Activated CD8-positive, alpha-beta memory T cell treated with anti-CD3 and anti-CD28 coated beads for 4 hours (primary cell): ENCODE measurements around the gene LBHD2.

Experiments
- DNase-seq, 2 donors: peaks; one replicate each; pipeline ENCODE4 v3.0.0-alpha.2; 2020; ENCODE audit warnings: low read depth in 2 of 2

The LBHD2 gene

DNA sequence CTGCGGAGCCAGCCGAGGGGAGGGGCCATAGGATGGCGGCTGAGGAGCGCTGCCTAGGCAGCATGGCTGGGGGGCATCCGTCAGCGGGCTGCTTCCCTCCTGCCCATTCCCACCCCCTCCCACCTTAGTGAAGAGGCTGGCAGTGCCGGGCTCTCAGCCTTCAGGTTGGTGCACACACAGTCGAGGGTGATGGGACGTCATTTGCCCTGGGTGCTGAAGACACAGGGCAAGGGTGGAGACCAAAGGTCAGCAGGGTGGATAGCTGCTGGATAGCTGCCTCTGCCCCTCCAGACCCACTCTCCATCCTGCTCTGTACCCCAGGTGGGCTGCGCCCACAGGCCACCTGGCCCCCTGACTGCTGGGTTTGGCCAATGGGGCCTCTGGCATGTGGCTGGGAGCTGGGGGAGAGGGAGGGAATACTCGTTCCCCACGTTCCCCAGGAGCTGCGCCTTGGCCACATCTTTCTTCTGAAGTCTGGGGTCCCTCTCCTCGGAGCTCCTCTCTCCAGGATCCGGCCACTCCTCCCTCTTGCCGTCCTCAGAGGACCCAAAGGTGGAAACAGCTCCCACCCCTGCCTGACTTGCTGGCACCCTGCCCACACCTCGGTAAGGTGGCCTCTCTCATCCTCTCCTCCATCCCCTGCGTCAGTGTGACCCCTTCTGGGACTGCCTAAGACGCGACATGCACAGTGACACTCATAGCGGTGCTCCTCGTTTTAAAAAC is 15.5 kb upstream of the LBHD2 start:
- no peak for DNase-seq

DNA sequence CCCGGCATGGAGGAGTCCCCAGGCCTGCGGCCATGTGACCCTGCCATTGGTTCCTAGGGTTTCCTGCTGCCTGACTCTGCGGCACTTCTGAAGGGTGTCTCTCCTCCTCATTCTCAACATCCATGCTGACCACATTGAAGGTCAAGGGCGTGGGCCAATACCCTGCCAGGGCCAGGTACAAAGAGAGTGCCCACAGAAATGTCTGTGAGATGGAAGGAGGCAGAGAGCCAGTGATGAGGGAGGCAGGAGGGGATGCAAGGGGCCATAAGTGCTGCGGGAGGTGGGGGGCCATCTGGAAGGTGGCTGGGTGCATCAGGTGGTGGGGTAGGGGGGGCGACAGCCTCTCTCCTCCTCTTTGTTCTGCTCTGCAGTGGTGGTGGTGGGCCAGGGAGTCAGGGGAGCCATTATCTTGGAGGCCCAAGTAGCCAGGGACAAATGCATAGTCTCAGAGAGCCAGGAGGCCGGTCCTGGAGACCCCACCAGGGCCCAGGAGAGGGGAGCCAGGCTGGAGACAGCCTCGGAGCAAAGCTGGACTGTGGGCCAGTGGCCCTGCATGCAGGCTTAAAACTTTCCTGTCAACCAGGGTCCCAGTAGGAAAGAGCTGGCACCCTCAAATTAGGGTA is 13.6 kb upstream of the LBHD2 start:
- DNase-seq = no peak

DNA sequence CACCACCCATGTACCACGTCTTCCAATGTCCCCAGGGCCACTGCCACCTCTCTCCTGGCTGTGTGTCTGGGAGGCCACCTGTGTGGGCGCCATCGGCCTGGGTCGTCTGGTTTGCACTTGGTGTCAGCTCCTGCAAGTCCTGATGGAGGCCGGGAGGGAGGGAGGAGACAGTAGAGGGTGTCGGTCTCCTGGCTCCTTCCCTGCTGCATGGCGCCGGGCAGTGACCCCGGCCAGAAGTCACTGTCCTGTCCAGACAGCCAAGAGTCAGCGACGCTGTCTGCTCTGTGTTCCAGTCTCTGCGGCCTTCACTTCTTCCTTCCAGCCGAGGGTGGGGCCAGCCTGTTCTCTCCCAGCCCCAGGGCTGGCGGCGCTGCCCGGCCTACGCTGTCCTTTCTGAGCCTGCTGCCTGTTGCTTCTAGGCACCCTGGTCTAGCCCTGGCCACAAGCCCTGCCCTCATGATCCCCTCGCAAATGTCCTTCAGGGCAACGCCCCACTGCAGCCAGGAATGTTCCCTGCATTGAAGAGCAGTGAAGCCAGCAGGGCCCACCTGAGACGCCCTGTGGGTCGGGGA is 13.0 kb upstream of the LBHD2 start:
- DNase-seq = no peak

DNA sequence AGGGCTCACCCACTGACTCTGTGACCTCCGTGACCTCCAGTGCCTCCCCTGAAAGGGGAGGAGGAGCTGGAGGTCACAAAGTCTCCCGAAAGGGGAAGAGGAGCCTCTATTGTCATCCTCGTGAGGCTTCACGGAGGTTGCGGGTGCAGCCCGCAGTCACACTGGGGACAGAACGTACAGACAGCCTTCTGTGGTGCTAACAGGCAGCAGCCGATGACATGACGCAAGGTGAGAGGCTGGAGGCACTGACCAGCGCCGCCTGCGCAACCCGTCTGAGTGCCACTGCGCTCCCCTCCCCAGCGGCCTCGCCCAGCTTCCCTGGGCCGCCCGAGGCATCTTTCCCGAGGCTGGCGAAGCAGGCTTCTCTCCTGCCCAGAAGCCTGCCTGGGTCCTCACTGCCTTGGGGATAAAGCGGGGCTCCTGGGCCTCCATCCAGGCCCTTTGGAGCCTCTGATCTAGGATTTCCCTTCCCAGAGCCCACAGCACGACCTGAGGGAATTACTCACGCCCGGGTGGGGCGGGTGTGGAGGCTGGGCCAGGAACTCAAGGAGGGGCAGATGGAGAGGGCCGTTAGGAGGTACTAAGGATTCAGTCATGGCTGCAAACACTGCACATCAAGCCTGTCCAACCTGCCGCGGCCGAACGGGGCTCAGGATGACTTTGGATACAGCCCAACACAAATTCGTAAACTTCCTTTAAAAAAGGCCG is 12.3 kb upstream of the LBHD2 start:
- no peak for DNase-seq

DNA sequence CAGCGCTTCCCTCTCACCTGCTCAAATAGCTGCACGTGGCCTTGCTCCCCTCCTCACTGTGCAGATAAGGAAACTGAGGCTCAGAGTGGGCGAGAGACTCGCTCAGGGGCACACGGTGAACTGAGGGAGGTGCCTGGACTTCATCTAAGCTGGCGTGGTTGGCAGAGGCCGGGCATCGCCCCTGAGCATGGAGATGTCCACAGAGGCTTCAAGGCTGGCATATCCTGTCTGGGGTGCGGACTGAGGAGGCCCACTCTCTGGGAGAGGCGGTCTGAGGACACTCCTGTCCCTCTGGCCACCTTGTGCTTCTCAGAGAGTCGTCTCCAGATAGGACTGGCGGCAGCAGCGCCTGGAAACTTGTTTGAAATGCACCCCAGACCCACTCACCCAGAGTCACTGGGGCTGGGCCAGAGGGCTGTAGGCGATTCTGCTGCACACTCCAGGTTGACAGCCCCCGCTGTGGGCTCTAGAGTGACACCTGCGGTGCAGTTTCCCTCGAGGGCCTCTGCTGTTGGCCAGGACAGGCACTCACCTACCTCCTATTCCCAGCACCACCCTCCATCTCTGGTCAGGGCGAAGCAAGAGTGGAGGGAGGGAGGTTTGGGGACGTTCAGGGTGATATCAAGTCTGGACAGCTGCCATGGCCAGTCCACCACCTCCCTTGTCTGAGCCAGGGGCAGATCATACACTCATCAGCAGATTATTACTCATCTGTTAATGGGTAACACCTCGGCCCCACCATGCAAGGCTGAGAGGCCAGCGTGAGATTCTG is 11.2 kb upstream of the LBHD2 start:
- no peak for DNase-seq

DNA sequence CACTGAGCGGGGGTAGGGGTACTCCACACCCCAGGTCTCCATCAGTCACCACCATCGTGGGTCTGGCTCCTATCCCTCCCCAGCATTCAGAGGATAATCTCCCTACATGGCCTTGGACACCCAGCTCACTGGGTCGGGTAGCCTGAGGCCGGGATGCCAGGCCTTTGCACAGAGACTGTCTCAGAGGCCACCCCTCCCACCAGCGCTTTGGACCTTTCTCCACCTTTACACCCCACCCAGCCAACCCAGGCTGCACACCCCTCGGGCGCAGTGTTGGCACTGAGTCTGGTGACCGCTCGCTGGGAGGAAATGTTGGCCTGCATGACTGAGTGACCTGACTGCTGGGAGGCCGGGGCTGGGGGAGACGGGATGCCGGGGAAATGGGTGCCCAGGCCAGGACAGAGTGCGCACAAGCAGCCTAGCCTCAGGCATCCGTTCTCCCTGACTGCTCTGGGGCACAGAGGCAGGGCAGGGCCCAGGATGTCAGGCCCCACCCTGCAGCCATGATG is 10.6 kb upstream of the LBHD2 start:
- no peak for DNase-seq

DNA sequence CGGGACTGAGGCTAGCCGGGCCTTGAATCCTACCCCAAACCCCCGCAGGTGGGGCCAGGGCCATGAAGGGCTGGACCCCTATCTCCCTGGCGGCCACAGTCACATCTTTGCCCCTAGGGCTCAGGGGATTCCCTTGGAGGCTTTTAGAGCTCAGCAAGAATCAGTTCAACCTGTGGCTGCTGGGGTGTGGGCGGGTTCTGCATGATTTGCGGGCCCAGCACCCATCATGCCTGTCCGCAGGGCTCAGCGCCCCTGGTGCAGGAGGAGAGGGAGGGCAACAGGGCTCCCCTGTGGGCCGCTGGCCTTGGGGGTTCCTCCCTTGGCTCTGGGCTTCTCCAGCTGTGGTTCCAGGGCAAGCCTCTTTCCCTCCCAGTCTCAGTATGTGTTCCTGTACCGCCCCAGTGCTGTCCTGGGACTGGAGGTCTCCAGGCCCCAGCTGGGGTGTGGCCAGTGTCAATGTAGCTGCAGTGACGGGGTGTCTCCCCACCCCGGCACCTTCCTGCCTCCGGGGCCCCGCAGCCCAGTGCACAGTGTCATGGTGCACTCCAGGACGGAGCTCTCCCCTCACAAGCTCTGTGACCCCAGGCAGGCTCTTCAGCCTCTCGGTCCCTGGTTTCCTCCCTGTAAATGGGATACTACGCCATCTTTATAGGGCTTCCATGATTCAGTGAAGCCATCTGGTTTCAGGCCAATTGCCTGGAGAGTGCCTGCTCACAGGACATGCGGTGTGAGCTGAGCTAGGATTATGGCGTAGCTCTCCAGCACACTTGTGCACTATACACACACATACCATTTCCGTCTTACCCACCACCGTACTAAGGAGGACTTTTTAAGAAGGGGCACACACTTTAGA is 9.9 kb upstream of the LBHD2 start:
- no peak for DNase-seq

DNA sequence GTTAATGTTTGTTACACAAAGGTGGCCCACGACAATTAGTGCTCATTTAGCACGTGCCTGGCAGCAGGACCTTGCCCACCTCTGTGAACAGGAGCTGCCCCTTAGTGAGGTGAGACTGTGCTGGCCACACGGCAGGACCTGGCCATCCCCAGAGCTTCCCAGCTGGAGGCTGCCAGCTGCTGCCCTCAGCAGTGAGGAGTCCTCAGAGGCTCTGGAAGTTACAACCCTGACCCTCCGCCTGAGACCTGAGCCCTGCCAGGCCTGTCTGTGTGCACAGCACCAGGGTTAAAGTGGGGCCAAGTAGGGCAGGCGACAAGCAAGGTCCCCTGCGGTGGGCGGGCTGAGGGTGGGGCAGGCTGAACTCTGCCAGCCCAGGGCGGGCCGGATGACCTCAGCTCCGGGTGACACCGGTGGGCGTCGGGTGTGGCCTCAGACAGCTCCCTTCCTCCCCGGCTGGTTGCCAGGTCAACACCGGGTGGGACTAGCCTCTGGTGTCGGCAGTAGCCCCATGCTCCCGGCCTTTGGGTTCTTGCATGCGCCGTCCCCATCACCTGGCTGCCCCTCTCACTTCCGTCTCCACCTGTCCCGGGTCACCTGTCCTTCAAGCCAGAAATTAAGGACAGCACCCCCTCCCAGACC is 9.2 kb upstream of the LBHD2 start:
- DNase-seq = no peak

DNA sequence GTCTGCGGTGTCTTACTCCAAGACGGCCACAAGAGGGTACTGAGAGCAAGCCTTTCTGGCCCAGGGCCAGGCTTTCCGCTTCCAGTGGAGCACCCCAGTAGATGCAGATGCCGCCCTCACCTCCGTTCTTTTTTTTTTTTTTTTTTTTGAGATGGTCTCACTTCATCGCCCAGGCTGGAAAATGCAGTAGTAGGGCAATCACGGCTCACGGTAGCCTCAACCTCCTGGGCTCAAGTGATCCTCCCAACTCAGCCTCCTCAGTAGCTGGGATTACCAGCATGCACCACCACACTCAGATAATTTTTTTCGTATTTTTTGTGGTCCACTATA is 5.6 kb upstream of the LBHD2 start:
- peak; percentile 33 to 45 for DNase-seq

DNA sequence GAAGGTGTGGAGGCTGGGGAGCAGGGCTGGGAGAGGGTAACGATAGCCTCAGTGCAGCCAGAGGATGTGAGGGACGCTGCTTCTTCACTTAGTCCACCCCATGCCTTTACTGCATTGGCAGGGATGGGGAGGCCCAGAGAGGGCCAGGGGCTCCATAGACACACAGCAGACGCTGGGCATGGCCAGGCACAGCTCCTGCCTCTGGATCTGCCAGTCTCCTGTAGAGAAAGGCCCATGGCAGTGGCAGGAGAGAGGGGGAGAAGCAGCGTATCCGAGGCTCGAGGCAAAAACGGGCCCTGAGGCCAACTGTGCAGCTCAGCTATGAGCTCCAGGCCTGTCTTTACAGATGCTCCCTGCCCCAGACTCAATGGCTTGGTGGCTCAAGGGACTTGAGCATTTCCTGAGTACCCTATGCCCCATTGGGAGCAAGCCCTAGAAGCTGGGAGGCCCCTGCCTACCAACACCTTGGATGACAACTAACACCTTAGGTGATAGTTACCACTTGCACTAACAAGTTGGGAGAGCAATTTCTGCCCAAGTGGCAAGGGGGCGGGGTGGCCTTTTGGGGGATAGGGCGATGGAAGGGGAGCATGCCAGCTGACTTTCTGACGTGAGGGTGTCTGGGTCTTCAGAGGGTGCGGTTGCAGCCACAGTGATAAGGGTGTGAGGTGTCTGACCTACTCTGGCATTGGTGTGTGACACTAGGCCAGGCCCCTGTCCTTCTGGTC is 5.0 kb upstream of the LBHD2 start:
- no peak for DNase-seq

DNA sequence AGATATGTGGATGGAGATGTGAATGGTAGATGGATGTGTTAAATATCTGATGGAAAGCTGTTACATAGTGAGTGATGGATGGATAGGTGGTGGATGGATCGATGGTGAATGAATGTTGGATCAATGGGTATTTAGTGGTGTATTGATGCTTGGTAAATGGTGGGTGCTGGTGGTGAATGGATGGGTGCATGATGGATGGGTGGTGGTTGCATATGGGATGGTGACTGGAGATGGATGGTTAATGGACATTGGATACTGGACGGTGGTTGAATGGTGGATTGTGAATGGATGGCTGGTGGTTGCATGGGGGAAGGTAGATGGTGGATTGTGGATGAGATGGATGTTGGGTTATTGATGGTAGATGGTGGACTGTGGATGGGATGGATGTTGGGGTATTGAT is 2.1 kb upstream of the LBHD2 start:
- DNase-seq = no peak

DNA sequence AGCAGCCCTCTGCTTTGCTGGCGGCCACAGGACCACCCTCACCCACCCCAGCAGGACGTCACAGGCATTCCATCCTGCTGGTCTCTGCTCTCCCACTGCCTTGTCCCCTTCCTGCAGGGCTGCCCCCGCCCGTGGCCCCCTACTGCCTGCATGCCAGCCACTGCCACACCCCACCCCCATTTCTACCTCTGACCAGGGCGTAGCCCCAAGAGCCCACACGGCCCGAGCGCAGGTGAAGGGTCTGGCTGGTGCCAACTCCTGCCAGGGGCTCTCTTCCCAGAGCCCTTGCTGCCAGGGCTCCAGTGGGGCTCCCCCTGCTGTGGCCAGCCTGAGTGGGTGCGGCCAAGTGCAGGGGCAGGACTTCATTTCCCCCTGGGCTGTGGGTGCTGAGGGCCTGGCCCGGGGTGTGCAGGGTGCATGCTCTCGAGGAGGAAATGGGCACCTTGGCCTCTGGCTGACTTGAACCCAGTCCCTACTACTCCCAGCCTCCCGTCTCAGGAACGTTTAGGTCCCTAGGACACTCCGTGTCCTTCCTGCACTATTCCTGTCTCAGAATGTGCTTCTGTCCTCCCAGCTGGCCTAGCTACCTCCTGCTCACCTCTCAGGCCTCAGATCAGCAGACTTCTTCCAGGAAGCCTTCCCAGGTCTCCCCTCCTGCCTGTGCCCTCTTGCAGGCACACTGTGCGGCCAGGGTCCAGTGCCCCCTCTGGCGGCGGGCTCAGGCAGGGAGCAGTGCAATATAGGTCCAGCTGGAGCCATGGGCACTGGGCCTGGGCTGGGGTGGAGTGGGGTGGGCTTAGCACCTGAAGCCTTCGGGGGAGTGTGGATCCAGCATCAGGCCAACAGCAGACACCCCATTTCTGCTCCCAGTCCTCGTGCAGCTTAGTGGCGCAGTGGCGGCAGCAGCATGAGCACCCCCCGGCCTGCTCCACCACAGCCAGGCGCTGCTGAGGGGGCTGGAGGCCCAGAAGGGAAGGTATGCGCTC is 1.4 kb downstream of the LBHD2 start:
- no peak for DNase-seq

DNA sequence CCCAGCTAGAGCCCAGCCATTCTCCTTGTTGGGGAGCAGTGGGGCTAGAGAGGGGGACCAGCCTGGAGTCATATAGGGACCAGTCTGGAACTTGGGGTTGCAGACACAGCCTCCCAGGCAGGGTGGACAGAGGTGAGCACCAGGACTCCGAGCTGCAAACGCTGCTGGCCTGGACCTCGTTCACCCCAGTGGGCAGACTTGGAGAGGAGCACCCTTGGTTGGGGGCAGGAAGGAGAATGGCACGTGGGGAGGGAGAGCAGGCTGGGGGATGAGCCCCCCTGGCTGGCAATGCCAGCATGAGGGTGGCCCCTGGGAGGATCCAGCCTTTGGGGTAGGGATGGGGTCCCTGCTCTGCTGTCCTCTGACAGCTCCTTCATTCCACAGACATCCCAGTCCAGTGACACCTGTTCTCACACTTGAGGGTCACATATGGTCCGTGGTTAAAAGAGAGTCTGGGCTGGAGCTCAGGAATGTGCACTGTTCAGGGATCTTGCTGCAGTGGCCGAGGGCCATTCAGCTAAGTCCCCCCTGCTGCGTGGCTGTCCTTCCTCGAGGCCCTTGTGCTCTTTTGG is 2.8 kb downstream of the LBHD2 start:
- no peak for DNase-seq

DNA sequence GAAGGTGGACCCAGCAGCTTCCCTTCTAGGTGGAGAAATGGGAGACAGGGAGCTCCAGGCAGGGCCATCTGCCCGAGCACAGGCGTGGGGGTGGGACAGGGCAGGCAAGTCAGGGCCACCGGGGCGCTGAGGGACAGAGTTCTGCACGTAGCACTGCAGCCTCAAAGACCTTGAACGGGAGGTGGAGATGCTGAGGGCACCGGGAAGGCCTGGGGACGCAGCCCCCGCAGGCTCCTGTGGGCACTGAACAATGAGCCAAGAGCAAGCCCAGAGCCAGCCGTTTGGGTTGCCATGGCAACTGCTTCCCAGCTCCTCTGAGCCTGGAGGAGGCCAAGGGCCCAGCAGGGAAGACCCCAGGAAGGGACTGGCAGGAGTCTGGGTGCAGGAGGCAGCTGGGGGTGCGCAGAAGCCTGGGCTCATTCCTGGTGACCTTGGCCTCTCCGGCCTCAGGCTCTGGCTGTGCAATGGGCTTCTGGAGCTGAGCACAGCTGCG is 3.4 kb downstream of the LBHD2 start:
- DNase-seq = no peak

DNA sequence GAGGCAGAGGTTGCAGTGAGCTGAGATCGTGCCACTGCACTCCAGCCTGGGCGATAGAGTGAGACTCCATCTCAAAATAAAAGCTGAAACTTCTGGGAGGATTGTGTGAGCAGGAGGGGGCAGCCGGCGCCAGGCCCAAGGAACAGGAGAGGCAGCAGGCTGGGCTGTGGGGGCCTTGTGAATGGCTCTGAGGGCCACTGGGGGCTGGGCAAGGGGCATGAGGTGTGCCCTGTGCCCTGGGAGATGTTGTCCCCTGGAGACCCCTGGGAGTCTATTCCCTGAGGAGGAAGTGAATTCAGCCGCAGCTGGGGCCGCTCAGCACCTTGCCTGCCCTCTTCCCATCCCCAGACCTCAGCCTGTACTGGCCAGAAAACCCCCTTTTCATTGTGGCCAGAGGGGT is 4.9 kb downstream of the LBHD2 start:
- DNase-seq = no peak

DNA sequence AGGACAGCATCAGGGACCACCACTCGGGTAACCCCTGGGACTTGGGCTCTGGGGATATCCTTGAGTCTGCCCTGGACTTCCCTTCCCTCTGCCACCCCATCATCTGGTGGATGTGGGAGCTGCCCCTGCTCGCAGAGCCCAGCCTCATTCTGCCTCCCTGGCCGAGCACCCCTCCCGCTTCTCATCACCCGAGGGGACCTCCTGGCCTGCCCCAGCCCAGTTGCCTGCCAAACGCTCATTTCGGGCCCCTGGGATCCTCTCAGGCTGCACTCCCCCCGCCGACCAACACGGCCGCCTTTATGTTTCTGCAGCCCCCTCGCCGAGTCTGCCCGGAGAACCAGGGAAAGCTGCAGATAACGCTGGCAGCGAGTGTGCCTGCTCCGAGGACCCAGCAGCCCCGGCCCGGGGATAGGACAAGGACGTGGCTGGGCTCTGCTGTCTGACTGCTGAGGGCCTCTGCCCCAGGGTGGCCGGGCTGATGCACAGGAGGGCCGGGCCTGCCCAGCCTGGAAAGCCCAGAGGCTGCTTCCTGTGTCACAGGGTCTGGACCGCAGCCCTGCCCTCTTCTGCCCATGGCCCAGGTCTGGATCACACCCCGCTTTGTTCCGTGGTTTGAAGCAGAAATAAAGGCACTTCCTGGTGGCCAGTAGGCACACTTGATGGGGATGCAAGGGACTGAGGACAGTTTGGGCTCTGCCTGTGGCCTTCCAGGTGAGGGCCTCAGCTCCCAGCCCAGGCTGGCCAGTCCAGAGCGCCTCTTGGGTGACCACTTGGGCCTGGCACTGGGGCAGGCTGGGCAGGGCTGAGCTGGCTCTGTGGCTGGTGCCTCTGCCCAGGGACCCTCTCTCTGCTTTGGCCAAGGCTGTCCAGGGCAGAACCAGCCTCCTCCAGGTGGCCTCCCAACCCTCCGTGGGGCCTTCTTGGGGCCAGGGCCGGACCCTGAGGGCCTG is 5.7 kb downstream of the LBHD2 start:
- DNase-seq = no peak

DNA sequence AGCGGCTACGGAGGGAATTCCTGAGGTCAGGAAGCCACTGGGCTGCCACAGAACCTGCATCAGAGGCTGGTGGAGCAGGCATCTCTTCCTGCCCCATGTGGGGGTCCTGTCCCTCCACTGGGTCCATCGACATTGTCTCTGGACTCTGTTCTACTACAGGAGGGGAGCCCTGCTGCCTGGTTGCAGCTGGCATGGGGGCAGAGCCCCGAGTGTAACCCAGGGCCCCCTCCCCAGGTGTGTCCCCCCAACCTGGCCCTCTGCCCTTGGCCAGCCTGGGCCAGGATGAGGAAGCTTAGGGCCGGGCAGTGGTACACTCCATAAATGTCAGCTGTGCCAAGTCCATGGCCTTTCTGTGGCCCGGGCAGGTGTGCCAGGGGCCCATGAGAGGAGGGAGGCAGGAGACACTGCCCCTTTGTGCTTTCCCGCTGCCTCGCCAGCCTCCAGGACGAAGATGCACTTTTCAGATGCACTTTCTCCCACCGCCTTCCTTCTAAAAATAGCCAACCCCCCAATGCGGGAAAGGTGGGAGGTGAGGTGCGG is 6.5 kb downstream of the LBHD2 start:
- no peak for DNase-seq
